Heart right ventricle (tissue), 16 donors: Measurements from ENCODE around the gene PRKN. TPM values are rescaled to one million over a fixed set of nuclear protein-coding genes. Genes with fewer than 3 reads are reported as not detected.

Experiments used
- ATAC-seq, 8 donors: fragments of 200-7000 bp; cut with Tn5 transposase; one replicate each; pipeline ENCODE4 v1.9.1; 2020; ENCODE audit warnings: mild to moderate bottlenecking in 8 of 8, moderate library complexity in 8 of 8, moderate number of reproducible peaks in 1 of 8
- DNase-seq, 2 donors: peaks; one replicate each; pipeline ENCODE4 v3.0.0-alpha.2; 2020
- H3K27ac ChIP-seq, 10 donors: fragments of 200-600 bp; sonication (generic) in 2 of 10; one replicate each; pipeline versions ENCODE4 v1.5.0 to v1.8.0; 2020 to 2022; ENCODE audit warnings: mild to moderate bottlenecking in 3 of 10
- H3K27me3 ChIP-seq, 7 donors: fragments of 200-600 bp; one replicate each; pipeline ENCODE4 v1.8.0; 2021 to 2022; ENCODE audit warnings: mild to moderate bottlenecking in 2 of 7
- H3K36me3 ChIP-seq, 9 donors: fragments of 200-600 bp; sonication (generic) in 1 of 9; one replicate each; pipeline versions ENCODE4 v1.5.0 to v1.8.0; 2020 to 2022; ENCODE audit warnings: mild to moderate bottlenecking in 2 of 9
- H3K4me1 ChIP-seq, 9 donors: fragments of 200-600 bp; sonication (generic) in 1 of 9; one replicate each; pipeline versions ENCODE4 v1.5.0 to v1.8.0; 2020 to 2022; ENCODE audit warnings: mild to moderate bottlenecking in 4 of 9
- H3K4me3 ChIP-seq, 10 donors: fragments of 200-600 bp; sonication (generic) in 2 of 10; one replicate each; pipeline versions ENCODE4 v1.5.0 to v1.8.0; 2020 to 2022; ENCODE audit warnings: mild to moderate bottlenecking in 7 of 10, moderate library complexity in 2 of 10
- H3K9me3 ChIP-seq, 11 donors: fragments of 200-600 bp in 10 of 11; sonication (generic) in 2 of 11; one replicate each; pipeline versions ENCODE4 v1.5.0 to v1.8.0; 2013 to 2022; ENCODE audit warnings: mild to moderate bottlenecking in 2 of 11, control low read depth in 1 of 11, moderate library complexity in 1 of 11
- WGBS, 2 donors: extraction: QIAGEN DNeasy Blood & Tissue Kit; methylation state at CpG; one replicate each; pipeline ENCODE4 v1.1.7; 2013; ENCODE audit warnings: inconsistent platforms in 1 of 2; 5-methylcytosine and 5-hydroxymethylcytosine counted together
- intact Hi-C, 10 donors: fragments of 100-400 bp; cut with DNase I; formaldehyde crosslinking; loops; one replicate each; pipeline versions ENCODE4 v1.11.1 to v1.14.2; 2022
- polyA plus RNA-seq, 2 donors: library from polyadenylated mRNA; stranded (reverse); fragments of 200-250 nt; gene quantifications; one replicate each; pipeline ENCODE4 v1.2.3, GENCODE V29; 2013
- total RNA-seq, 10 donors: library from RNA; stranded (reverse); fragmentation: NEBNext Ultra II Directional in 3 of 10; extraction: Animal tissue kit (Norgen Biotek cat#: 25700) in 3 of 10; gene quantifications; one replicate each; pipeline versions ENCODE4 v1.2.1 to v1.2.4, GENCODE V29; 2021 to 2023
- TF ChIP-seq, protein P1 (sequence below), 9 donors: fragments of 200-600 bp; sonication (generic) in 2 of 9; IDR thresholded peaks; one replicate each; pipeline versions ENCODE4 v1.5.0 to v1.8.0; 2021 to 2022; ENCODE audit warnings: antibody characterized with exemption in 9 of 9, mild to moderate bottlenecking in 5 of 9, moderate library complexity in 1 of 9
- donor health status: Arrhythmogenic right ventricular cardiomyopathy.
- donor health status: ischemic (EF 13 %, LVEDD 7.1; RV severe dilation, severe dysfunction).
- donor health status: healthy with polysubstance abuse.
- donor health status: DM: no; HTN: yes; CAD: no.
- donor health status: DM: no; HTN: no; CAD: no.
- donor health status: ischemic (EF 25% LVEDD 6.9; RV normal size, moderate dysfunction).
- donor health status: ischemic (EF 25% LVEDD 5.7; RV mildly dilated, moderate dysfunction).
- donor health status: healthy.
- donor health status: DM: yes; HTN: yes; CAD: no.
- donor health status: Ischemic cardiomyopathy.
- donor health status: ischemic (EF 35%, LVEDD 5.7; RV mildly dilated, moderate dysfunction).
- donor health status: nonischemic (EF 11% LVEDD 7.7; RV severe dilation, severe dysfunction).
- donor health status: DM: yes; HTN: yes; CAD: no.
- donor health status: PGD.
- donor health status: ischemic (EF 29% LVEDD 5.4; RV normal size, mild dysfunction).
- donor health status: nonischemic (EF 23%, LVEDD 6.1; RV moderate dilation, normal function).

Gene PRKN
- total and polyA plus RNA-seq, 12 donors, result 2.3 to 27.7 (median 26.3) TPM

DNA sequence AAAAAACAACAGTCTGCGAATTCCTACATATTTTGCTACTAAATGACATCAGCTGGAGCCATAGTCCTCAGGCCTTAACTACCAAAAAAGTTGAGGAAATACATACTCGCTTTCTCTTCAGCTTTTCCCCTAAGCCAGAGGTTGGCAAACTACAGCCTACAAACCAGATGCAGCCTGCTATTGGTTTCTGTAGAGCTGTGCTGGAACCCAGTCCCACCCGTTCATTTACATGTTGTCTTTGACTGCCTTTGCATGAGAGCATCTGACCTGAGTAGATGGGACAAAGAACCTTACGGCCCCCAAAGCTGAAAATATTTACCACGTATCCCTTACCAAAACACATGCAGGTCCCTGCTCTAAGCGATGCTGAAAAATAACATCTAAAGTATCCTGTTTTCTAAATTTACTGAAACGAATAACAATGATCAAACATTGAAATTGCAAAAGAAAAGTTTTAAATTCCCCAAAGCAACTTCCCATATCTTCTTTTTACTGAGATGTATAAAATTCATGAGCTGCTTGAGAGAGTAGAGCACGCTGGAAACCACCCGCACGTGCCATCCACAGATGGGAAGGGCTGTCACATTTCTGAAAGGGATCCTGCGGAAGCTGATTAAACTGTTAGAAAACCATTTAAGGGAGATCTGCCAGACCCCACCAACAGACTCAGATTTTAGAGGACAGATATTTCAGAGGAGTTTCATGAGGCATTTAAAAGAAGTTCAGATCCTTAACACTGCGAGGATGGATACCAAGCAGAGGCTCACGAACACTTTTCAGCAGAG lies 124.1 kb downstream of the PRKN start:
- TF ChIP-seq, protein P1, sequence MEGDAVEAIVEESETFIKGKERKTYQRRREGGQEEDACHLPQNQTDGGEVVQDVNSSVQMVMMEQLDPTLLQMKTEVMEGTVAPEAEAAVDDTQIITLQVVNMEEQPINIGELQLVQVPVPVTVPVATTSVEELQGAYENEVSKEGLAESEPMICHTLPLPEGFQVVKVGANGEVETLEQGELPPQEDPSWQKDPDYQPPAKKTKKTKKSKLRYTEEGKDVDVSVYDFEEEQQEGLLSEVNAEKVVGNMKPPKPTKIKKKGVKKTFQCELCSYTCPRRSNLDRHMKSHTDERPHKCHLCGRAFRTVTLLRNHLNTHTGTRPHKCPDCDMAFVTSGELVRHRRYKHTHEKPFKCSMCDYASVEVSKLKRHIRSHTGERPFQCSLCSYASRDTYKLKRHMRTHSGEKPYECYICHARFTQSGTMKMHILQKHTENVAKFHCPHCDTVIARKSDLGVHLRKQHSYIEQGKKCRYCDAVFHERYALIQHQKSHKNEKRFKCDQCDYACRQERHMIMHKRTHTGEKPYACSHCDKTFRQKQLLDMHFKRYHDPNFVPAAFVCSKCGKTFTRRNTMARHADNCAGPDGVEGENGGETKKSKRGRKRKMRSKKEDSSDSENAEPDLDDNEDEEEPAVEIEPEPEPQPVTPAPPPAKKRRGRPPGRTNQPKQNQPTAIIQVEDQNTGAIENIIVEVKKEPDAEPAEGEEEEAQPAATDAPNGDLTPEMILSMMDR (IDR thresholded peaks at IDR 0.05), result no peak
- no peaks in the 10 kb centered on the region for H3K9me3 ChIP-seq
- intact Hi-C loops, result no loop called here
- 85 to 88% methylated on average over 13 of the region's 13 CpGs for WGBS, 2 donors
- peaks cover 0 to 8% (median 0%) of the 10 kb centered on the region in 9 donors for H3K4me1 ChIP-seq
- no peak for DNase-seq
- no peak overlapping the region for H3K27ac ChIP-seq
- no peaks in the 10 kb centered on the region for H3K27me3 ChIP-seq
- H3K36me3 ChIP-seq, result no peaks in the 10 kb centered on the region
- no peak for ATAC-seq
- no peak overlapping the region for H3K4me3 ChIP-seq

DNA sequence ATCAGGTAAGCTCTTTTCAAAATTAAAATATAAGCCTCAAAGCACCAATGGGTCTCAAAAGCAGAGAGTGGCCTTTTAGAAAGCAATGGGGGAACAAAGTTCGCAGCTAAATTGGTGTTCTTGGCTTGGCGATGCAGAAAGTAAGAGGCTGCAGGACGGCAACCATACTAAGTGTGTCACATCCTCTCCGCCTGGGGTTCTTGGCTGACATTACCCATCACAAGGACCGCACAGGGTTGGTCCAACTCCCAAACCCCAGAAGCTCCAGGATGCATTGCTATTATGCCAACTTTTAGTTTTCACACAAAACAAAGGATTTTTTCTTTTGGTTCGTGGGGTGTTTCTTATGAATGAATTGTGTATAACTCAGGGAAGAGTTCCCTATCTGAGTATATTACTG lies 124.8 kb downstream of the PRKN start:
- Histone ChIP-seq H3K4me1 (peaks cover 0 to 8% (median 0%) of the 10 kb centered on the region in 9 donors), H3K27ac (no peak overlapping the region), H3K9me3 (no peaks in the 10 kb centered on the region), H3K36me3 (no peaks in the 10 kb centered on the region), H3K27me3 (no peaks in the 10 kb centered on the region), H3K4me3 (no peak overlapping the region)
- DNase-seq (no peak), ATAC-seq (peak in 6 of 8 donors; percentile 40 to 78 (median 57))
- intact Hi-C loops, result no loop called here
- TF ChIP-seq, protein P1 (IDR thresholded peaks at IDR 0.05), result no peak
- 75 to 78% methylated on average over 6 of the region's 6 CpGs for WGBS, 2 donors

DNA sequence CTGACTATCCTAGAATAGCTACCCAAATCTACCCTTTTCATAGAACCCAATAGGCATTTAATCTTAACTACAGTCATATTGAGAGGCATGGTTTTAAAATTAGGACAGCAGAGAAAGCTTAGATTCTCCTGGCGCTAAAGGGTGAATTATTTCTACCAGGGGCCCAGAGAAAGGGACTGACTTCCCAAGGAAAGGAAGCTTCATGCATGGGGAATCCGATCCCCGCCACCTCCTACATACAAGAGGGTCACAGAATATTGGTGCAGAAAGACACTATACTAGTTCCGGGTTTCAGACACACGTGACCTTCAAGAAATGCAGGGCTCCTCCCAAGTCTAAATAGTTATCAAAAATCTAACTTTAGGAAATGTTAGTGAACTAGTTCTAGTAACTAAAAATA lies 130.9 kb downstream of the PRKN start:
- Histone ChIP-seq H3K27ac (no peak overlapping the region), H3K9me3 (no peaks in the 10 kb centered on the region), H3K4me1 (peaks cover 0 to 17% (median 0%) of the 10 kb centered on the region in 9 donors), H3K27me3 (no peaks in the 10 kb centered on the region), H3K36me3 (no peaks in the 10 kb centered on the region), H3K4me3 (peak overlapping the region in 1 of 10 donors; percentile 1)
- intact Hi-C loops, result no loop called here
- DNase-seq, result no peak
- peak in 1 of 8 donors; percentile 39 for ATAC-seq
- TF ChIP-seq, protein P1 (IDR thresholded peaks at IDR 0.05), result no peak
- 75 to 76% methylated on average over 5 of the region's 5 CpGs for WGBS, 2 donors

DNA sequence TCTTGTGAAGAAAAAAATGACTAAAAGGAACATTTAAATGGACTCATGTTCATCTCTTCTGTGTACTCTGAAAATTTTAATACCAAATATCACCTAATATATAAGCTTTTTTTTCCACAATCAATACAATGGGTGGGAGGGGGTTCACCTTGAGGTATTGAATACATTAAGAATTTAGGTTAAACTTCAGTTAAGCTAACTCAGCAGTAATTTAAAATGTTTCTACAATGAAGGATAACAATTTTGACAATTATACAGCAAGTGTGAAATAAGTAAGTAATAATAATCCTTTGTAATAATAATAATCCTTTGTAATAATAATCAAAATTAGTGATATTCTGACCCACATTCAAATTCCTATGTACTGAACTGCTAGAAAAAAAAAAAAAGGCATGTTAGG lies 136.0 kb downstream of the PRKN start:
- H3K4me3 ChIP-seq, result no peak overlapping the region
- H3K4me1 ChIP-seq, result peaks cover 0 to 4% (median 0%) of the 10 kb centered on the region in 9 donors
- no peak for ATAC-seq
- H3K9me3 ChIP-seq, result no peaks in the 10 kb centered on the region
- H3K27ac ChIP-seq, result no peak overlapping the region
- intact Hi-C loops, result no loop called here
- TF ChIP-seq, protein P1 (IDR thresholded peaks at IDR 0.05), result no peak
- no peak for DNase-seq
- H3K27me3 ChIP-seq, result no peaks in the 10 kb centered on the region
- no peaks in the 10 kb centered on the region for H3K36me3 ChIP-seq
